ENCODE measurements around the gene BAIAP2L2. TPM values are rescaled to one million over a fixed set of nuclear protein-coding genes. Genes with fewer than 3 reads are reported as not detected.
A peak's percentile ranks its signal among the peaks of the same experiment; 100 is the strongest.
"Not testable (repeated sequence)": the region's sequence is repeated elsewhere in the genome, so short reads cannot be mapped to it uniquely, and the experiment has no call there.

Gene BAIAP2L2
- polyA plus RNA-seq (ENCODE audit: insufficient read length in 3 of 3), result 1 to 10 TPM; 4.3 to 4.8 (median 4.3) TPM

- peak in 2 of 3 donors; percentile 54 to 70 for DNase-seq (ENCODE audit: low read depth in 3 of 3, low spot score in 2 of 3)
These were observed at the start of gene BAIAP2L2 for GRCh38 chr22:38110008-38110862. Gene BAIAP2L2 (minus strand): TSS chr22:38110684. CDS start chr22:38110525, 159 bp downstream.

GRCh38 chr22:38155703-38156102 lies 45.2 kb upstream of the BAIAP2L2 start:
- no peak for DNase-seq (ENCODE audit: low read depth in 3 of 3, low spot score in 2 of 3)

- not testable (repeated sequence) for DNase-seq (ENCODE audit: low read depth in 3 of 3, low spot score in 2 of 3)
These were observed 44.1 kb upstream of the BAIAP2L2 start for GRCh38 chr22:38154563-38154915.

GRCh38 chr22:38153821-38154562 lies 43.5 kb upstream of the BAIAP2L2 start:
- DNase-seq (ENCODE audit: low read depth in 3 of 3, low spot score in 2 of 3), result no peak

- no peak for DNase-seq (ENCODE audit: low read depth in 3 of 3, low spot score in 2 of 3)
These were observed 40.6 kb upstream of the BAIAP2L2 start for GRCh38 chr22:38151126-38151500.

- DNase-seq (ENCODE audit: low read depth in 3 of 3, low spot score in 2 of 3), result no peak
These were observed 37.8 kb upstream of the BAIAP2L2 start for GRCh38 chr22:38148245-38148644.

GRCh38 chr22:38146166-38146565 lies 35.7 kb upstream of the BAIAP2L2 start:
- not testable (repeated sequence) for DNase-seq (ENCODE audit: low read depth in 3 of 3, low spot score in 2 of 3)

GRCh38 chr22:38144025-38144405 lies 33.5 kb upstream of the BAIAP2L2 start:
- no peak for DNase-seq (ENCODE audit: low read depth in 3 of 3, low spot score in 2 of 3)

- no peak for DNase-seq (ENCODE audit: low read depth in 3 of 3, low spot score in 2 of 3)
These were observed 32.1 kb upstream of the BAIAP2L2 start for GRCh38 chr22:38142606-38143005.

GRCh38 chr22:38141217-38141973 lies 30.9 kb upstream of the BAIAP2L2 start:
- DNase-seq (ENCODE audit: low read depth in 3 of 3, low spot score in 2 of 3), result no peak

GRCh38 chr22:38139901-38140300 lies 29.4 kb upstream of the BAIAP2L2 start:
- no peak for DNase-seq (ENCODE audit: low read depth in 3 of 3, low spot score in 2 of 3)

GRCh38 chr22:38138961-38139360 lies 28.5 kb upstream of the BAIAP2L2 start:
- DNase-seq (ENCODE audit: low read depth in 3 of 3, low spot score in 2 of 3), result no peak

GRCh38 chr22:38137876-38138687 lies 27.6 kb upstream of the BAIAP2L2 start:
- DNase-seq (ENCODE audit: low read depth in 3 of 3, low spot score in 2 of 3), result no peak

- DNase-seq (ENCODE audit: low read depth in 3 of 3, low spot score in 2 of 3), result no peak
These were observed 26.1 kb upstream of the BAIAP2L2 start for GRCh38 chr22:38136607-38137006.

- DNase-seq (ENCODE audit: low read depth in 3 of 3, low spot score in 2 of 3), result no peak
These were observed 24.7 kb upstream of the BAIAP2L2 start for GRCh38 chr22:38135133-38135706.

- no peak for DNase-seq (ENCODE audit: low read depth in 3 of 3, low spot score in 2 of 3)
These were observed 22.8 kb upstream of the BAIAP2L2 start for GRCh38 chr22:38133331-38133730.

GRCh38 chr22:38132794-38133193 lies 22.3 kb upstream of the BAIAP2L2 start:
- DNase-seq (ENCODE audit: low read depth in 3 of 3, low spot score in 2 of 3), result no peak

GRCh38 chr22:38132136-38132535 lies 21.7 kb upstream of the BAIAP2L2 start:
- no peak for DNase-seq (ENCODE audit: low read depth in 3 of 3, low spot score in 2 of 3)

GRCh38 chr22:38131399-38131798 lies 20.9 kb upstream of the BAIAP2L2 start:
- no peak for DNase-seq (ENCODE audit: low read depth in 3 of 3, low spot score in 2 of 3)

- no peak for DNase-seq (ENCODE audit: low read depth in 3 of 3, low spot score in 2 of 3)
These were observed 19.4 kb upstream of the BAIAP2L2 start for GRCh38 chr22:38129856-38130255.

All from right renal cortex interstitium (tissue), 3 donors.